Naive thymus-derived CD4-positive, alpha-beta T cell (primary cell): ENCODE data around the gene CADM1. TPM values are rescaled to one million over a fixed set of nuclear protein-coding genes. Genes with fewer than 3 reads are reported as not detected.

Source experiments
- ATAC-seq: fragments of 150-1000 bp; cut with Tn5 transposase; 2 replicates; pipeline ENCODE4 v1.10.0; 2021; ENCODE audit warnings: mild to moderate bottlenecking, moderate library complexity
- CTCF ChIA-PET: fragments of 350-600 bp; sonication (Branson Sonifier 250); formaldehyde crosslinking; loops from one replicate; lab custom pipeline; 2021; ENCODE audit warnings: antibody characterized with exemption; lab: Charles Lee
- POLR2A ChIA-PET: fragments of 350-600 bp; sonication (Branson Sonifier 250); formaldehyde crosslinking; loops from one replicate; lab custom pipeline; 2021; ENCODE audit warnings: antibody characterized with exemption, inconsistent platforms; lab: Charles Lee
- DNase-seq, 9 donors: peaks; one replicate each; pipeline versions ENCODE4 v3.0.0 to v3.0.0-alpha.2; 2020 to 2022; ENCODE audit warnings: mixed read lengths in 1 of 9
- H3K27ac ChIP-seq: one replicate; pipeline ENCODE4 v1.7.0; 2013; ENCODE audit warnings: mild to moderate bottlenecking, low read depth, low read length, moderate library complexity
- H3K27me3 ChIP-seq, 2 donors: one replicate each; pipeline ENCODE4 v1.7.0; 2013; ENCODE audit warnings: low read length in 2 of 2, mild to moderate bottlenecking in 2 of 2, moderate library complexity in 2 of 2; ENCODE audit not compliant: control insufficient read depth in 2 of 2, insufficient read depth in 2 of 2
- H3K36me3 ChIP-seq, 3 experiments: 1 replicate in 2 of 3; 2 replicates in 1 of 3; pipeline ENCODE4 v1.7.0; 2013; ENCODE audit warnings: low read length in 3 of 3, mild to moderate bottlenecking in 3 of 3, moderate library complexity in 1 of 3; ENCODE audit not compliant: insufficient read depth in 3 of 3, control insufficient read depth in 2 of 3
- H3K4me1 ChIP-seq, 2 donors: one replicate each; pipeline ENCODE4 v1.7.0; 2013; ENCODE audit warnings: low read length in 2 of 2, mild to moderate bottlenecking in 2 of 2, moderate library complexity in 1 of 2; ENCODE audit not compliant: control insufficient read depth in 2 of 2, insufficient read depth in 2 of 2
- H3K4me3 ChIP-seq: 2 replicates; pipeline ENCODE4 v1.7.0; 2013; ENCODE audit warnings: mild to moderate bottlenecking, low read length
- H3K9me3 ChIP-seq, 3 experiments: 1 replicate in 2 of 3; 2 replicates in 1 of 3; pipeline ENCODE4 v1.7.0; 2013; ENCODE audit warnings: low read length in 3 of 3; ENCODE audit not compliant: control insufficient read depth in 2 of 3
- H3K27ac Mint-ChIP-seq, 9 donors: one replicate each; pipeline ENCODE4 v1.8.0; 2020 to 2022; ENCODE audit warnings: mixed read lengths in 9 of 9, mild to moderate bottlenecking in 8 of 9, moderate library complexity in 5 of 9, inconsistent platforms in 2 of 9
- H3K27me3 Mint-ChIP-seq, 5 donors: one replicate each; pipeline ENCODE4 v1.8.0; 2021 to 2022; ENCODE audit warnings: mixed read lengths in 5 of 5, mild to moderate bottlenecking in 1 of 5
- H3K36me3 Mint-ChIP-seq, 5 donors: one replicate each; pipeline ENCODE4 v1.8.0; 2020 to 2022; ENCODE audit warnings: mixed read lengths in 5 of 5, mild to moderate bottlenecking in 3 of 5, inconsistent platforms in 1 of 5
- H3K4me1 Mint-ChIP-seq, 7 donors: one replicate each; pipeline ENCODE4 v1.8.0; 2020 to 2022; ENCODE audit warnings: mixed read lengths in 7 of 7, mild to moderate bottlenecking in 3 of 7, inconsistent platforms in 1 of 7
- H3K4me3 Mint-ChIP-seq, 10 donors: one replicate each; pipeline ENCODE4 v1.8.0; 2020 to 2022; ENCODE audit warnings: mild to moderate bottlenecking in 10 of 10, mixed read lengths in 10 of 10, moderate library complexity in 6 of 10, inconsistent platforms in 2 of 10
- H3K9me3 Mint-ChIP-seq, 11 donors: one replicate each; pipeline ENCODE4 v1.8.0; 2020 to 2022; ENCODE audit warnings: mixed read lengths in 11 of 11, mild to moderate bottlenecking in 4 of 11, inconsistent platforms in 1 of 11, moderate library complexity in 1 of 11
- intact Hi-C, 2 donors: fragments of 100-400 bp; cut with micrococcal nuclease; formaldehyde crosslinking; loops; one replicate each; pipeline ENCODE4 v1.15.1; 2023
- polyA plus RNA-seq, 2 donors: library from polyadenylated mRNA; unstranded; fragments of 300-500 nt; fragmentation: Illumina TruSeq; gene quantifications; one replicate each; pipeline ENCODE4 v1.2.3, GENCODE V29; 2021
- total RNA-seq, 6 experiments: library from RNA in 5 of 6; stranded (reverse) in 5 of 6; gene quantifications; 1 replicate in 5 of 6; 2 replicates in 1 of 6; pipeline ENCODE4 v1.2.3 and lab custom pipeline; 2021 to 2026

CADM1 gene
- total and polyA plus RNA-seq, 7 experiments from 2014 or later: 0.29 to 2.7 (median 0.69) TPM

DNA sequence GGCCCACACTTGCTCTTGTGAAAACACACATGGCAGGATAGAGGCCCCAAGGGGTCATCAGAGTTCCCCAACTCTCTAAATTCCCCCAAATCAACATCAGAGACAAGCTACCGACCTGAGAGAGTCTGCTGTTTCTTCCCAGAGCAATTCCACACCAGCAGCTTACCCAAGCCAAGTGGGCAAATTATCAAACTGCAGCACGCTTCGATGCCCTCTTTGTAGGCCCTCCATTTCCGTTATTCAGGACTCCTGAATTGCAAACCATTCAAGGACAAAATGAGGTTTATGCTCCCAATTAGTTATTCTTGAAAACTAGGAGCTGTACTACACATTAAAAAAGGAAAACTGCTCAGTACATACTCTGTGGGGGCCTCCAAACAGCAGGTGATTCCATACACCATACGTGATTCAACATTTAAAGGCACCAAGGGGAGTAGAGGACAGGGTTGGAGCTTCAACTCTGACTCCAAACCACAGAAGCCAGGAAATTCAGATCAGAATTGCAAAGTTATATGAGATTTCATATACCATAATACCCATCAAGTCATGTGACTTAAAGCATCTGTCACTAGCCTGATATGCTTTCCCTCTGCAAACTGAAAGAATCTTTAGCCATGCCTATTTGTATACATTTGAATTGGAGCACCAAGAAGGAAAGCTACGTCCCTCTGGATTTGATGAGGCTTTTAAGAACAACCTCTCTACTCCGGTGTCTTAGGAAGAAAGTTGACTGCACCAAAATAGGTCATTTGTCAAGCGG lies 234.8 kb downstream of the CADM1 start:
- Histone ChIP-seq H3K36me3 (no peaks in the 10 kb centered on the region), H3K4me1 (no peaks in the 10 kb centered on the region), H3K27me3 (no peaks in the 10 kb centered on the region), H3K27ac (no peak overlapping the region), H3K4me3 (no peak overlapping the region), H3K9me3 (no peaks in the 10 kb centered on the region)
- no peak for DNase-seq
- Mint-ChIP-seq H3K27me3 (peaks cover 0 to 10% (median under 1%) of the 10 kb centered on the region in 5 donors), H3K36me3 (no peaks in the 10 kb centered on the region), H3K4me3 (no peak overlapping the region), H3K9me3 (peaks cover 0 to 3% (median 0%) of the 10 kb centered on the region in 11 donors), H3K27ac (no peak overlapping the region), H3K4me1 (no peaks in the 10 kb centered on the region)
- POLR2A ChIA-PET: no interaction called here
- intact Hi-C loops: no loop called here
- ATAC-seq: no peak
- CTCF ChIA-PET: interaction anchor here (0.8 kb wide), 1 partner anchor 176 kb away, joined by 3 read pairs; no protein-coding TSS in a partner anchor

DNA sequence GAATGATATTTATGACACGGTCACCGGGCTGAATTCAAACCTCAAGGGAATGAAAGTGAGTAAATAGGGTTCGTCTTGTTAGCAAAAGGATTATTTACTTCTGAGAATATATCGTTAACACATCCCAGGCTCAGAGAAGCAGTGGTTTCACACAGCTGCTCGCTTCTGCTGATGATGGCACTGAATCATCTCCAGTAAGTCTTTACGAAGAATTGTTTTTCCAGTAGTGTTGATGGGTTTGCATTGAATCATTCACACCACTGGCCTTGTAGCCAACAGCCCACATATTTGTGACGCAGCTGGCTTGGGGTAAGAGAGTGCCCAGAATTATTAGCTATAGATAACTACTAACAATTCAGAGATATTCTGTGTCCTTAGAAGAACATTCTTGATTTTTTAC lies 236.3 kb downstream of the CADM1 start:
- POLR2A ChIA-PET: no interaction called here
- peaks cover 0 to 3% (median 0%) of the 10 kb centered on the region in 11 donors for H3K9me3 Mint-ChIP-seq
- intact Hi-C loops: no loop called here
- H3K27me3 Mint-ChIP-seq: peaks cover 0 to 12% (median 0%) of the 10 kb centered on the region in 5 donors
- Histone ChIP-seq H3K9me3 (no peaks in the 10 kb centered on the region), H3K4me3 (no peak overlapping the region), H3K27me3 (no peaks in the 10 kb centered on the region), H3K4me1 (no peaks in the 10 kb centered on the region), H3K27ac (no peak overlapping the region), H3K36me3 (no peaks in the 10 kb centered on the region)
- H3K4me1 Mint-ChIP-seq: no peaks in the 10 kb centered on the region
- H3K4me3 Mint-ChIP-seq: no peak overlapping the region
- no peak overlapping the region for H3K27ac Mint-ChIP-seq
- CTCF ChIA-PET: interaction anchor here (0.6 kb wide), 1 partner anchor 15 kb away, joined by 3 read pairs; no protein-coding TSS in a partner anchor
- no peak for ATAC-seq
- no peaks in the 10 kb centered on the region for H3K36me3 Mint-ChIP-seq
- DNase-seq: no peak

- Histone ChIP-seq H3K9me3 (no peaks in the 10 kb centered on the region), H3K27ac (no peak overlapping the region), H3K36me3 (no peaks in the 10 kb centered on the region), H3K4me1 (no peaks in the 10 kb centered on the region), H3K4me3 (no peak overlapping the region), H3K27me3 (no peaks in the 10 kb centered on the region)
- no peaks in the 10 kb centered on the region for H3K36me3 Mint-ChIP-seq
- H3K27me3 Mint-ChIP-seq: peaks cover 0 to 15% (median 0%) of the 10 kb centered on the region in 5 donors
- CTCF ChIA-PET: interaction anchor here (0.6 kb wide), 1 partner anchor 14 kb away, joined by 3 read pairs; no protein-coding TSS in a partner anchor
- no peak overlapping the region for H3K27ac Mint-ChIP-seq
- no peak for ATAC-seq
- no peaks in the 10 kb centered on the region for H3K4me1 Mint-ChIP-seq
- H3K9me3 Mint-ChIP-seq: peaks cover 0 to 3% (median 0%) of the 10 kb centered on the region in 11 donors
- DNase-seq: no peak
- POLR2A ChIA-PET: no interaction called here
- H3K4me3 Mint-ChIP-seq: no peak overlapping the region
- intact Hi-C loops: no loop called here
Measured at GRCh38 chr11:115267238-115267781, 236.9 kb downstream of the CADM1 start.

DNA sequence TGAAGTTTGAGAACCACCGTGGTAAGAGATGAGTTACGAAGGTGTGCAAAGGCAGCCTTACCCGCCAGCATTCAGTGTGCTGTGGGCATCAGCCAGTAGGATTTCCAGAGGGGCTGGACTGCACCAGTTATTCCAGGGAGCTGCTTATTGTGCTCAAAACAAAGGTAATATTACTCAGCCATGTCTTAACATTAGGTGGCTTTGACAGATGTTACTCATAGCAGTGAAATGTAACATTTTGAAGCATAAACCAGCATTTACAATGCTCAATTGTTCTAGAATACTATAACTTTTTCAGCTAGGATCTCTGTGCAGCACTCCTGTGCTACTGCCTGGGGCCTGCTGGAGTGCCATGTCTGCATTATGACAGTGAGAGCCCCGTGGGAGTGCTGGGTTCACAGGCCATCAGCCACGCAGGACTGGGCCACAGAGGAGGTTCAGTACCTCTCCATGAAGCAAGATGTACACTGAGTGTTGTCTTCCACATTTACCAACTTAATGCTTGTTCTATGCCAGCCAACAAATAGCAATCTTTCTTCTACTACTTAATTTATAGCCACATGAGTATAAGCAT lies 238.1 kb downstream of the CADM1 start:
- ATAC-seq: no peak
- H3K4me3 Mint-ChIP-seq: no peak overlapping the region

GRCh38 chr11:115263799-115264656 lies 240.2 kb downstream of the CADM1 start:
- Mint-ChIP-seq H3K27ac (no peak overlapping the region), H3K36me3 (no peaks in the 10 kb centered on the region), H3K27me3 (peaks cover 0 to 13% (median 0%) of the 10 kb centered on the region in 5 donors), H3K9me3 (peaks cover 0 to 5% (median 0%) of the 10 kb centered on the region in 11 donors), H3K4me3 (no peak overlapping the region), H3K4me1 (no peaks in the 10 kb centered on the region)
- CTCF ChIA-PET: no interaction called here
- no peak for ATAC-seq
- Histone ChIP-seq H3K4me1 (no peaks in the 10 kb centered on the region), H3K27ac (no peak overlapping the region), H3K9me3 (no peaks in the 10 kb centered on the region), H3K27me3 (no peaks in the 10 kb centered on the region), H3K36me3 (no peaks in the 10 kb centered on the region), H3K4me3 (no peak overlapping the region)
- no peak for DNase-seq
- intact Hi-C loops: no loop called here
- POLR2A ChIA-PET: no interaction called here

More for the DNA sequence above, 238.1 kb downstream of the CADM1 start:
- Mint-ChIP-seq H3K4me1 (no peaks in the 10 kb centered on the region), H3K36me3 (no peaks in the 10 kb centered on the region), H3K27me3 (peaks cover 0 to 15% (median 0%) of the 10 kb centered on the region in 5 donors), H3K27ac (no peak overlapping the region), H3K9me3 (peaks cover 0 to 3% (median 0%) of the 10 kb centered on the region in 11 donors)
- Histone ChIP-seq H3K27ac (no peak overlapping the region), H3K9me3 (no peaks in the 10 kb centered on the region), H3K4me3 (no peak overlapping the region), H3K27me3 (no peaks in the 10 kb centered on the region), H3K4me1 (no peaks in the 10 kb centered on the region), H3K36me3 (no peaks in the 10 kb centered on the region)
- ChIA-PET CTCF (no interaction called here), POLR2A (no interaction called here)
- DNase-seq: no peak
- intact Hi-C loops: no loop called here

GRCh38 chr11:115258216-115258615 lies 246.0 kb downstream of the CADM1 start:
- Mint-ChIP-seq H3K27ac (no peak overlapping the region), H3K9me3 (peaks cover 0 to 3% (median 0%) of the 10 kb centered on the region in 11 donors), H3K4me1 (no peaks in the 10 kb centered on the region), H3K27me3 (peaks cover 0 to 14% (median 0%) of the 10 kb centered on the region in 5 donors), H3K36me3 (no peaks in the 10 kb centered on the region), H3K4me3 (no peak overlapping the region)
- H3K4me1 ChIP-seq: peaks cover 0 to 19% of the 10 kb centered on the region in 2 donors
- no peak overlapping the region for H3K4me3 ChIP-seq
- CTCF ChIA-PET: no interaction called here
- H3K36me3 ChIP-seq: no peaks in the 10 kb centered on the region
- intact Hi-C loops: no loop called here
- H3K27me3 ChIP-seq: no peaks in the 10 kb centered on the region
- POLR2A ChIA-PET: no interaction called here
- ATAC-seq (no peak), DNase-seq (no peak)
- no peaks in the 10 kb centered on the region for H3K9me3 ChIP-seq
- H3K27ac ChIP-seq: no peak overlapping the region
